HEK293 (cell line): ENCODE measurements around the gene DRAP1.

Source experiments
- CTCF ChIP-seq: fragments of 450-650 bp; formaldehyde crosslinking; IDR thresholded peaks from 2 replicates; pipeline ENCODE4 v1.5.1; 2016; ENCODE audit warnings: missing biosample characterization, missing genetic modification characterization
- YY1 ChIP-seq: fragments of 450-650 bp; formaldehyde crosslinking; IDR thresholded peaks from 2 replicates; pipeline ENCODE4 v1.5.1; 2018; ENCODE audit warnings: missing biosample characterization, missing genetic modification characterization
- ZNF138 ChIP-seq: fragments of 450-650 bp; formaldehyde crosslinking; IDR thresholded peaks from 2 replicates; pipeline ENCODE4 v1.5.1; 2016; ENCODE audit warnings: missing biosample characterization, missing genetic modification characterization, borderline replicate concordance
- ZNF24 ChIP-seq: fragments of 450-650 bp; formaldehyde crosslinking; IDR thresholded peaks from 2 replicates; pipeline ENCODE4 v1.5.1; 2016; ENCODE audit warnings: missing biosample characterization, missing genetic modification characterization
- ZNF274 ChIP-seq, 2 experiments: fragments of 200-500 bp in 1 of 2; fragments of 450-650 bp in 1 of 2; sonication (Bioruptor generic) in 1 of 2; formaldehyde crosslinking in 1 of 2; IDR thresholded peaks; 2 replicates each; pipeline versions ENCODE4 v1.5.1 to v1.6.1; 2014 to 2016; ENCODE audit warnings: borderline replicate concordance in 1 of 2, inconsistent platforms in 1 of 2, low read length in 1 of 2, missing biosample characterization in 1 of 2, missing genetic modification characterization in 1 of 2
- ZNF324 ChIP-seq: fragments of 450-650 bp; formaldehyde crosslinking; IDR thresholded peaks from 2 replicates; pipeline ENCODE4 v1.5.1; 2016; ENCODE audit warnings: missing biosample characterization, missing genetic modification characterization
- ZNF488 ChIP-seq: fragments of 450-650 bp; formaldehyde crosslinking; IDR thresholded peaks from 2 replicates; pipeline ENCODE4 v1.5.1; 2016; ENCODE audit warnings: missing biosample characterization, missing genetic modification characterization
- ZNF707 ChIP-seq: fragments of 450-650 bp; formaldehyde crosslinking; IDR thresholded peaks from 2 replicates; pipeline ENCODE4 v1.5.1; 2016; ENCODE audit warnings: missing biosample characterization, missing genetic modification characterization
- TF ChIP-seq, protein P1 (sequence below): fragments of 450-650 bp; formaldehyde crosslinking; IDR thresholded peaks from 2 replicates; pipeline ENCODE4 v1.5.1; 2017; ENCODE audit warnings: missing biosample characterization, missing genetic modification characterization

DNA sequence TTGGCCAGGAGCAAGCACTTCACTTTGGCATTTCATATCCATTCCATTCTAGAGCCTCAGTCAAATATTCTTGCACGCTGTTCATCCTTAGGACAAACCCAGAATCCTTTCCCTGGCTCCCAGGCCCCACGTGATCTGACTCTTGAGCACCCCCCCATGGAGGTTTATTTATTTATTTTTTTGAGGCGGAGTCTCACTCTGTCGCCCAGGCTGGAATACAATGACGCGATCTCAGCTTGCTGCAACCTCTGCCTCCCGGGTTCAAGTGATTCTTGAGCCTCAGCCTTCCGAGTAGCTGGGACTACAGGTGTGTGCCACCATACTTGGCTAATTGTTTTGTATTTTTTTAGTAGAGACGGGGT, 13.3 kb downstream of the DRAP1 start:
- no peak for TF ChIP-seq CTCF (tag by site-specific recombination)
- no peak for TF ChIP-seq ZNF324 (tag by site-specific recombination)
- TF ChIP-seq ZNF138 (tag by site-specific recombination): no peak
- TF ChIP-seq ZNF707: no peak
- no peak for TF ChIP-seq ZNF488
- TF ChIP-seq ZNF24 (tag by site-specific recombination): no peak
- TF ChIP-seq YY1 (tag by site-specific recombination): no peak
- TF ChIP-seq, protein P1, sequence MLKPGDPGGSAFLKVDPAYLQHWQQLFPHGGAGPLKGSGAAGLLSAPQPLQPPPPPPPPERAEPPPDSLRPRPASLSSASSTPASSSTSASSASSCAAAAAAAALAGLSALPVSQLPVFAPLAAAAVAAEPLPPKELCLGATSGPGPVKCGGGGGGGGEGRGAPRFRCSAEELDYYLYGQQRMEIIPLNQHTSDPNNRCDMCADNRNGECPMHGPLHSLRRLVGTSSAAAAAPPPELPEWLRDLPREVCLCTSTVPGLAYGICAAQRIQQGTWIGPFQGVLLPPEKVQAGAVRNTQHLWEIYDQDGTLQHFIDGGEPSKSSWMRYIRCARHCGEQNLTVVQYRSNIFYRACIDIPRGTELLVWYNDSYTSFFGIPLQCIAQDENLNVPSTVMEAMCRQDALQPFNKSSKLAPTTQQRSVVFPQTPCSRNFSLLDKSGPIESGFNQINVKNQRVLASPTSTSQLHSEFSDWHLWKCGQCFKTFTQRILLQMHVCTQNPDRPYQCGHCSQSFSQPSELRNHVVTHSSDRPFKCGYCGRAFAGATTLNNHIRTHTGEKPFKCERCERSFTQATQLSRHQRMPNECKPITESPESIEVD: no peak
- no peak for TF ChIP-seq ZNF274 (IDR thresholded peaks at IDR 0.05; ENCODE audit: low read length)
- TF ChIP-seq ZNF274 (tag by site-specific recombination; IDR thresholded peaks at IDR 0.05; ENCODE audit: borderline replicate concordance): no peak
